Mucosa of rectum (tissue), 2 donors: ENCODE results near the gene RC3H1.

Source experiments
- H3K27ac ChIP-seq, 2 donors: one replicate each; pipeline ENCODE4 v1.7.0; 2013; ENCODE audit warnings: inconsistent platforms in 2 of 2, low read depth in 2 of 2, low read length in 2 of 2
- H3K27me3 ChIP-seq, 2 donors: one replicate each; pipeline ENCODE4 v1.7.0; 2013; ENCODE audit warnings: low read length in 2 of 2; ENCODE audit not compliant: control insufficient read depth in 2 of 2, insufficient read depth in 2 of 2
- H3K36me3 ChIP-seq, 2 donors: one replicate each; pipeline ENCODE4 v1.7.0; 2013; ENCODE audit warnings: low read length in 2 of 2; ENCODE audit not compliant: control insufficient read depth in 2 of 2, insufficient read depth in 2 of 2
- H3K4me1 ChIP-seq, 2 donors: one replicate each; pipeline ENCODE4 v1.7.0; 2013; ENCODE audit warnings: low read length in 2 of 2, mild to moderate bottlenecking in 1 of 2; ENCODE audit not compliant: control insufficient read depth in 2 of 2, insufficient read depth in 2 of 2
- H3K4me3 ChIP-seq, 2 donors: one replicate each; pipeline ENCODE4 v1.7.0; 2013; ENCODE audit warnings: low read length in 2 of 2
- H3K9ac ChIP-seq, 2 donors: one replicate each; pipeline ENCODE4 v1.7.0; 2013; ENCODE audit warnings: low read length in 2 of 2, low read depth in 1 of 2, mild to moderate bottlenecking in 1 of 2
- H3K9me3 ChIP-seq, 2 donors: one replicate each; pipeline ENCODE4 v1.7.0; 2013; ENCODE audit warnings: low read length in 2 of 2; ENCODE audit not compliant: control insufficient read depth in 2 of 2
- donor health status: healthy.
- donor health status: Normal muscosa, but diverticular disease.

The RC3H1 gene

GRCh38 chr1:173920861-173921260, 101.3 kb downstream of the RC3H1 start:
- H3K27me3 ChIP-seq, result no peaks in the 10 kb centered on the region
- no peaks in the 10 kb centered on the region for H3K36me3 ChIP-seq
- no peaks in the 10 kb centered on the region for H3K9me3 ChIP-seq
- no peak overlapping the region for H3K9ac ChIP-seq
- no peak overlapping the region for H3K4me3 ChIP-seq
- no peaks in the 10 kb centered on the region for H3K4me1 ChIP-seq
- H3K27ac ChIP-seq, result no peak overlapping the region

GRCh38 chr1:173917635-173918493, 104.3 kb downstream of the RC3H1 start:
- no peak overlapping the region for H3K9ac ChIP-seq
- no peak overlapping the region for H3K27ac ChIP-seq
- no peaks in the 10 kb centered on the region for H3K27me3 ChIP-seq
- no peaks in the 10 kb centered on the region for H3K4me1 ChIP-seq
- no peaks in the 10 kb centered on the region for H3K36me3 ChIP-seq
- no peaks in the 10 kb centered on the region for H3K9me3 ChIP-seq
- H3K4me3 ChIP-seq, result no peak overlapping the region

GRCh38 chr1:173917149-173917548, 105.0 kb downstream of the RC3H1 start, which contains the start of gene SERPINC1:
Gene SERPINC1 (minus strand): TSS chr1:173917327. CDS start chr1:173917259, 68 bp downstream.
- Histone ChIP-seq H3K27ac (no peak within 1 kb of the TSS), H3K4me3 (no peak within 1 kb of the TSS), H3K36me3 (no peaks in the 10 kb centered on the region), H3K27me3 (no peaks in the 10 kb centered on the region), H3K9ac (no peak within 1 kb of the TSS), H3K4me1 (no peaks in the 10 kb centered on the region), H3K9me3 (no peaks in the 10 kb centered on the region)

- H3K36me3 ChIP-seq, result no peaks in the 10 kb centered on the region
- H3K4me1 ChIP-seq, result no peaks in the 10 kb centered on the region
- H3K27me3 ChIP-seq, result no peaks in the 10 kb centered on the region
- no peaks in the 10 kb centered on the region for H3K9me3 ChIP-seq
- H3K9ac ChIP-seq, result no peak overlapping the region
- no peak overlapping the region for H3K4me3 ChIP-seq
- H3K27ac ChIP-seq, result no peak overlapping the region
Observed at GRCh38 chr1:173916667-173917066, 105.5 kb downstream of the RC3H1 start.

GRCh38 chr1:173915596-173915995, 106.6 kb downstream of the RC3H1 start:
- no peaks in the 10 kb centered on the region for H3K4me1 ChIP-seq
- H3K27ac ChIP-seq, result no peak overlapping the region
- H3K9ac ChIP-seq, result no peak overlapping the region
- no peaks in the 10 kb centered on the region for H3K36me3 ChIP-seq
- no peaks in the 10 kb centered on the region for H3K27me3 ChIP-seq
- no peak overlapping the region for H3K4me3 ChIP-seq
- no peaks in the 10 kb centered on the region for H3K9me3 ChIP-seq

GRCh38 chr1:173914366-173914871, 107.7 kb downstream of the RC3H1 start:
- H3K4me3 ChIP-seq, result no peak overlapping the region
- H3K9me3 ChIP-seq, result no peaks in the 10 kb centered on the region
- H3K9ac ChIP-seq, result no peak overlapping the region
- H3K36me3 ChIP-seq, result no peaks in the 10 kb centered on the region
- H3K27me3 ChIP-seq, result no peaks in the 10 kb centered on the region
- H3K27ac ChIP-seq, result no peak overlapping the region
- no peaks in the 10 kb centered on the region for H3K4me1 ChIP-seq

GRCh38 chr1:173913111-173913510, 109.0 kb downstream of the RC3H1 start:
- Histone ChIP-seq H3K9me3 (no peaks in the 10 kb centered on the region), H3K4me3 (no peak overlapping the region), H3K36me3 (no peaks in the 10 kb centered on the region), H3K27me3 (no peaks in the 10 kb centered on the region), H3K27ac (no peak overlapping the region), H3K4me1 (no peaks in the 10 kb centered on the region), H3K9ac (no peak overlapping the region)

- Histone ChIP-seq H3K27me3 (no peaks in the 10 kb centered on the region), H3K9ac (no peak overlapping the region)
Observed at GRCh38 chr1:173903827-173904531, 118.2 kb downstream of the RC3H1 start.

GRCh38 chr1:173900992-173901391, 121.2 kb downstream of the RC3H1 start:
- Histone ChIP-seq H3K9ac (no peak overlapping the region), H3K36me3 (no peaks in the 10 kb centered on the region), H3K4me1 (no peaks in the 10 kb centered on the region), H3K4me3 (no peak overlapping the region), H3K27ac (no peak overlapping the region), H3K9me3 (no peaks in the 10 kb centered on the region), H3K27me3 (no peaks in the 10 kb centered on the region)

More at GRCh38 chr1:173903827-173904531, 118.2 kb downstream of the RC3H1 start:
- H3K36me3 ChIP-seq, result no peaks in the 10 kb centered on the region
- H3K27ac ChIP-seq, result no peak overlapping the region
- no peaks in the 10 kb centered on the region for H3K4me1 ChIP-seq
- no peak overlapping the region for H3K4me3 ChIP-seq
- no peaks in the 10 kb centered on the region for H3K9me3 ChIP-seq

GRCh38 chr1:173900427-173900826, 121.7 kb downstream of the RC3H1 start:
- Histone ChIP-seq H3K9ac (no peak overlapping the region), H3K27me3 (no peaks in the 10 kb centered on the region), H3K9me3 (no peaks in the 10 kb centered on the region), H3K27ac (no peak overlapping the region), H3K36me3 (no peaks in the 10 kb centered on the region), H3K4me3 (no peak overlapping the region), H3K4me1 (no peaks in the 10 kb centered on the region)
